H1 (cell line): ENCODE measurements around the gene ZNF277.

Experiments
- BRCA1 ChIP-seq: IDR thresholded peaks from 2 replicates; pipeline ENCODE4 v1.6.1; 2012; ENCODE audit warnings: low read depth, low read length, improper control_type of control experiment
- EZH2 ChIP-seq: fragments of 200-600 bp; sonication (generic); IDR thresholded peaks from 2 replicates; pipeline ENCODE4 v1.7.1; 2012; ENCODE audit warnings: low read depth, mild to moderate bottlenecking, moderate library complexity, low read length, inconsistent platforms; ENCODE audit not compliant: severe bottlenecking
- KDM5A ChIP-seq: fragments of 200-600 bp; IDR thresholded peaks from 2 replicates; pipeline ENCODE4 v1.7.1; 2012; ENCODE audit warnings: mild to moderate bottlenecking, low read length, inconsistent platforms, mixed read lengths

GRCh38 chr7:112213735-112214134 lies 7.2 kb downstream of the ZNF277 start:
- TF ChIP-seq KDM5A (no peak), BRCA1 (no peak), EZH2 (no peak)
